Ovary (tissue), 3 donors: ENCODE results near the gene SGMS2.

Source experiments
- CTCF ChIP-seq, 3 donors: fragments of 450-650 bp in 2 of 3; fragments of 200-600 bp in 1 of 3; IDR thresholded peaks; one replicate each; pipeline versions ENCODE4 v1.5.1 to v1.8.0; 2016 to 2022; ENCODE audit warnings: antibody characterized with exemption in 3 of 3, mild to moderate bottlenecking in 1 of 3
- POLR2A ChIP-seq: fragments of 450-650 bp; IDR thresholded peaks from one replicate; pipeline ENCODE4 v1.6.1; 2017; ENCODE audit warnings: antibody characterized with exemption, mild to moderate bottlenecking, moderate library complexity
- donor health status: DM: no; HTN: no; CAD: no.

- TF ChIP-seq CTCF (IDR thresholded peaks at IDR 0.05) (no peak), POLR2A (no peak)
Measured at GRCh38 chr4:107799669-107800450, 24.9 kb upstream of the SGMS2 start.
